DND-41 (cell line): Measurements from ENCODE around the gene TMEM106A.

Source experiments
- CTCF ChIP-seq: IDR thresholded peaks from 2 replicates; pipeline ENCODE4 v1.5.1; 2012; ENCODE audit warnings: borderline replicate concordance, low read length, moderate library complexity, mild to moderate bottlenecking; ENCODE audit not compliant: poor library complexity, severe bottlenecking; ENCODE audit errors: extremely low read depth
- EZH2 ChIP-seq: IDR thresholded peaks from 3 replicates; pipeline ENCODE4 v1.6.1; 2012; ENCODE audit warnings: borderline replicate concordance, low read depth, mild to moderate bottlenecking, moderate library complexity, low read length, inconsistent platforms; ENCODE audit not compliant: severe bottlenecking

- TF ChIP-seq CTCF (no peak), EZH2 (no peak)
These were observed 14.7 kb downstream of the TMEM106A start for GRCh38 chr17:43226393-43226792.
